HepG2 (cell line): ENCODE results near the gene SERPINA3. TPM values are rescaled to one million over a fixed set of nuclear protein-coding genes. Genes with fewer than 3 reads are reported as not detected.

Source experiments
- ATAC-seq: fragments of 200-7000 bp; cut with Tn5 transposase; 3 replicates; pipeline ENCODE4 v1.9.1; 2020; ENCODE audit warnings: mild to moderate bottlenecking, moderate library complexity
- BruUV-seq: library from RNA; stranded (reverse); fragments of 400-500 nt; replicated peaks from 2 replicates; lab custom pipeline; 2021; lab: Mats Ljungman, UMichigan
- CTCF ChIA-PET: fragments of 300-600 bp; formaldehyde crosslinking; extraction: SDS; loops from one replicate; lab custom pipeline; 2021; ENCODE audit warnings: low total read pairs, inconsistent platforms, low intra/inter-chr PET ratio; lab: Yijun Ruan, JAX
- POLR2A ChIA-PET: fragments of 350-600 bp; sonication (Branson Sonifier 250); formaldehyde crosslinking; loops from one replicate; lab custom pipeline; 2020; ENCODE audit warnings: antibody characterized with exemption, inconsistent platforms; lab: Yijun Ruan, JAX
- DNase-seq: peaks from one replicate; pipeline ENCODE4 v3.0.0-alpha.2; 2015; ENCODE audit warnings: low spot score
- FAIRE-seq: peaks from 3 replicates; lab custom pipeline; 2011; peaks lifted over from hg19 to GRCh38; lab: Jason Lieb, UNC
- H2AFZ ChIP-seq: one replicate; pipeline ENCODE4 v1.6.1; 2011; ENCODE audit warnings: low read length, inconsistent platforms
- H3K27ac ChIP-seq: fragments of 300-600 bp; 3 replicates; pipeline ENCODE4 v1.8.0; 2011; ENCODE audit warnings: mixed run types, mild to moderate bottlenecking, mixed read lengths, low read length, inconsistent platforms; ENCODE audit not compliant: insufficient read depth; ENCODE audit errors: extremely low read length
- H3K27me3 ChIP-seq, 2 experiments: fragments of 200-600 bp in 1 of 2; 2 replicates in 1 of 2; 3 replicates in 1 of 2; pipeline versions ENCODE4 v1.6.0 to v1.8.0; 2011; ENCODE audit warnings: low read length in 2 of 2, mild to moderate bottlenecking in 2 of 2, moderate library complexity in 2 of 2, inconsistent platforms in 1 of 2; ENCODE audit not compliant: insufficient read depth in 2 of 2, control insufficient read depth in 1 of 2
- H3K36me3 ChIP-seq, 2 experiments: fragments of 200-600 bp in 1 of 2; replicated peaks in 1 of 2; 2 replicates in 1 of 2; 3 replicates in 1 of 2; pipeline versions ENCODE4 v1.5.1 to v1.8.0; 2011; ENCODE audit warnings: low read length in 2 of 2, inconsistent platforms in 1 of 2; ENCODE audit not compliant: insufficient read depth in 2 of 2, control insufficient read depth in 1 of 2
- H3K4me1 ChIP-seq: 2 replicates; pipeline ENCODE4 v1.5.1; 2012; ENCODE audit warnings: low read length, inconsistent platforms; ENCODE audit not compliant: insufficient read depth
- H3K4me2 ChIP-seq: 2 replicates; pipeline ENCODE4 v1.6.0; 2011; ENCODE audit warnings: low read depth, low read length, inconsistent platforms
- H3K4me3 ChIP-seq, 3 experiments: fragments of 200-600 bp in 1 of 3; sonication (generic), shearing (Covaris generic) in 1 of 3; replicated peaks in 1 of 3; 2 replicates each; pipeline ENCODE4 v1.5.1; 2011 to 2016; ENCODE audit warnings: low read length in 3 of 3, inconsistent platforms in 2 of 3, low read depth in 2 of 3, mild to moderate bottlenecking in 2 of 3, control low read depth in 1 of 3, mixed read lengths in 1 of 3; ENCODE audit not compliant: insufficient read depth in 1 of 3
- H3K79me2 ChIP-seq: one replicate; pipeline ENCODE4 v1.6.1; 2011; ENCODE audit warnings: low read length, inconsistent platforms; ENCODE audit not compliant: insufficient read depth
- H3K9ac ChIP-seq: 2 replicates; pipeline ENCODE4 v1.6.0; 2011; ENCODE audit warnings: mild to moderate bottlenecking, low read depth, low read length, inconsistent platforms; ENCODE audit not compliant: insufficient read depth
- H3K9me3 ChIP-seq: 2 replicates; pipeline ENCODE4 v1.5.1; 2012; ENCODE audit warnings: mild to moderate bottlenecking, low read length
- H4K20me1 ChIP-seq: 2 replicates; pipeline ENCODE4 v1.6.0; 2011; ENCODE audit warnings: inconsistent platforms, mild to moderate bottlenecking, low read length, moderate library complexity; ENCODE audit not compliant: insufficient read depth
- DNMT3B ChIP-seq: conservative IDR thresholded peaks from 2 replicates; pipeline ENCODE4 v1.6.1; 2016; ENCODE audit warnings: missing biosample characterization, control low read depth
- HNF4A ChIP-seq: sonication (generic); formaldehyde crosslinking; IDR thresholded peaks from 2 replicates; pipeline ENCODE4 v1.4.0; 2020; ENCODE audit warnings: missing genetic modification reagents
- HNRNPL ChIP-seq: fragments of 200-400 bp; formaldehyde crosslinking; IDR thresholded peaks from 2 replicates; pipeline ENCODE4 v1.6.1; 2017; ENCODE audit warnings: mild to moderate bottlenecking, low read depth, low read length
- MEIS1 ChIP-seq: sonication (generic); formaldehyde crosslinking; IDR thresholded peaks from 2 replicates; pipeline ENCODE4 v1.9.0; 2021; ENCODE audit warnings: mild to moderate bottlenecking, missing genetic modification reagents, moderate library complexity, borderline replicate concordance
- POLR2A ChIP-seq, 2 experiments: IDR thresholded peaks; 2 replicates each; pipeline ENCODE4 v1.6.1; 2011; ENCODE audit warnings: low read depth in 2 of 2, low read length in 2 of 2, mild to moderate bottlenecking in 1 of 2, moderate library complexity in 1 of 2; ENCODE audit not compliant: insufficient read depth in 1 of 2
- SATB2 ChIP-seq: sonication (generic); formaldehyde crosslinking; IDR thresholded peaks from 2 replicates; pipeline ENCODE4 v1.5.0; 2020; ENCODE audit warnings: missing genetic modification reagents
- SIN3B ChIP-seq: fragments of 150-350 bp; IDR thresholded peaks from 2 replicates; pipeline ENCODE4 v1.6.1; 2014; ENCODE audit warnings: low read length
- SRSF4 ChIP-seq: fragments of 200-400 bp; formaldehyde crosslinking; IDR thresholded peaks from one replicate; pipeline ENCODE4 v1.6.1; 2018; ENCODE audit warnings: mild to moderate bottlenecking, low read depth, low read length, moderate library complexity; ENCODE audit not compliant: poor library complexity, severe bottlenecking
- ZNF263 ChIP-seq: sonication (generic); formaldehyde crosslinking; IDR thresholded peaks from 2 replicates; pipeline ENCODE4 v1.4.0; 2020; ENCODE audit warnings: missing genetic modification reagents
- ZNF326 ChIP-seq: sonication (generic); formaldehyde crosslinking; IDR thresholded peaks from 2 replicates; pipeline ENCODE4 v1.4.0; 2020; ENCODE audit warnings: missing genetic modification reagents, borderline replicate concordance
- ZNF430 ChIP-seq: sonication (generic); formaldehyde crosslinking; IDR thresholded peaks from 2 replicates; pipeline ENCODE4 v1.9.0; 2021; ENCODE audit warnings: mild to moderate bottlenecking, missing genetic modification reagents
- ZNF432 ChIP-seq: sonication (generic); formaldehyde crosslinking; IDR thresholded peaks from 2 replicates; pipeline ENCODE4 v1.5.0; 2020; ENCODE audit warnings: missing genetic modification reagents, mild to moderate bottlenecking, borderline replicate concordance
- ZNF510 ChIP-seq: sonication (generic); formaldehyde crosslinking; IDR thresholded peaks from 2 replicates; pipeline ENCODE4 v1.4.0; 2020; ENCODE audit warnings: low read depth, mild to moderate bottlenecking, missing genetic modification reagents
- ZNF607 ChIP-seq: sonication (generic); formaldehyde crosslinking; IDR thresholded peaks from 2 replicates; pipeline ENCODE4 v1.5.1; 2020; ENCODE audit warnings: missing genetic modification reagents, mild to moderate bottlenecking, borderline replicate concordance
- ZNF652 ChIP-seq: IDR thresholded peaks from 2 replicates; pipeline ENCODE4 v1.6.1; 2016; ENCODE audit warnings: low read depth, borderline replicate concordance
- ZNF660 ChIP-seq: sonication (generic); formaldehyde crosslinking; IDR thresholded peaks from 2 replicates; pipeline ENCODE4 v1.5.1; 2020; ENCODE audit warnings: mild to moderate bottlenecking, low read depth, missing genetic modification reagents, borderline replicate concordance
- ZNF746 ChIP-seq: sonication (generic); formaldehyde crosslinking; IDR thresholded peaks from 2 replicates; pipeline ENCODE4 v1.8.0; 2022; ENCODE audit warnings: mild to moderate bottlenecking, missing genetic modification reagents
- ZNF777 ChIP-seq: sonication (generic); formaldehyde crosslinking; IDR thresholded peaks from 2 replicates; pipeline ENCODE4 v1.4.0; 2020; ENCODE audit warnings: missing genetic modification reagents
- ZNF782 ChIP-seq: sonication (generic); formaldehyde crosslinking; IDR thresholded peaks from 2 replicates; pipeline ENCODE4 v1.4.0; 2020; ENCODE audit warnings: missing genetic modification reagents, mild to moderate bottlenecking, borderline replicate concordance
- WGBS: methylation state at CpG from one replicate; pipeline ENCODE4 v1.1.6; 2017; ENCODE audit warnings: low lambda C conversion rate; 5-methylcytosine and 5-hydroxymethylcytosine counted together
- in situ Hi-C: cut with HindIII; loops from 2 replicates; pipeline ENCODE4 v1.10.0; 2017; ENCODE audit warnings: low pct_unique_long_range_greater_than_20kb; ENCODE audit not compliant: extremely low pct_ligation_motif_present
- intact Hi-C: fragments of 100-400 bp; cut with micrococcal nuclease; formaldehyde crosslinking; loops from one replicate; pipeline ENCODE4 v1.10.0; 2022; ENCODE audit not compliant: unreplicated experiment
- polyA plus RNA-seq, 8 experiments: library from polyadenylated mRNA; depleted of rRNA in 3 of 8; stranded (reverse) in 7 of 8; unstranded in 1 of 8; fragments of >200 nt; fragmentation: Illumina TruSeq in 4 of 8; extraction: Trizol in 4 of 8; gene quantifications; 2 replicates each; pipeline versions ENCODE4 v1.2.1 to v1.2.3, GENCODE V29; 2011 to 2016; ENCODE audit warnings: low read depth in 4 of 8, missing spikeins in 1 of 8, mixed read lengths in 1 of 8; ENCODE audit not compliant: insufficient read depth in 1 of 8
- total RNA-seq, 5 experiments: library from RNA; depleted of rRNA; stranded (reverse); fragments of >200 nt; fragmentation: Illumina TruSeq; extraction: Trizol; gene quantifications; 2 replicates each; pipeline ENCODE4 v1.2.3, GENCODE V29; 2016; ENCODE audit warnings: low read depth in 1 of 5
- TF ChIP-seq, protein P1 (sequence below): sonication (generic); formaldehyde crosslinking; IDR thresholded peaks from 2 replicates; pipeline ENCODE4 v1.4.0; 2020; ENCODE audit warnings: mild to moderate bottlenecking, missing genetic modification reagents
- TF ChIP-seq, protein P2 (sequence below): sonication (generic); formaldehyde crosslinking; IDR thresholded peaks from 2 replicates; pipeline ENCODE4 v1.5.1; 2020; ENCODE audit warnings: missing genetic modification reagents, mild to moderate bottlenecking, borderline replicate concordance
- TF ChIP-seq, protein P3 (sequence below): sonication (generic); formaldehyde crosslinking; IDR thresholded peaks from 2 replicates; pipeline ENCODE4 v1.5.1; 2020; ENCODE audit warnings: mild to moderate bottlenecking, missing genetic modification reagents, moderate library complexity

SERPINA3 gene
- total and polyA plus RNA-seq, 2 of the 13 experiments (the other 11 are each of a cell fraction or from before 2014, with no cell fraction given), result 825 to 2,200 TPM

DNA sequence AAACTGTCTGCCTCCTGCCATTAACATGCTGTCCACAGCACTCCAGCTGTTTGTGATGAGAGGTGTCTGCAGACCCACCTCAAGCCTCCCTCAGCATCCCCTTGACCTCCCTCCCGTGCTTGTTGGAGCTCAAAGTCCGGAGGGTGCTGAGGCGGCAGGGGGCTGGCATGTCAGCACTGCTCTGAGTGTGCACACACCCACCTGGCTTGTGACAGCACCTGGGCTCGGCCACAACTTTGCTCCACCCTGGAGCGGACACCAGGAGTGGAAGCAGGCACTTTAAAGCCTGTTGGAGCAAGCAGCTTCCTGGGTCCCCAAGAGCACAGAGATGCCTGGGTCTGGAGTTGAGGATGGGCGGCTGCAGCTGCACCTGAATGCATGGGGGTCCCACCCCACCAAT is 20.9 kb downstream of the SERPINA3 start:
- no peak for TF ChIP-seq ZNF660 (CRISPR knock-in tag)
- TF ChIP-seq ZNF263 (CRISPR knock-in tag), result no peak
- no peak for TF ChIP-seq ZNF430 (CRISPR knock-in tag)
- TF ChIP-seq ZNF607 (CRISPR knock-in tag), result no peak
- no peak for TF ChIP-seq ZNF782 (CRISPR knock-in tag)
- TF ChIP-seq HNF4A (CRISPR knock-in tag), result peak; percentile 49
- TF ChIP-seq SRSF4, result no peak
- TF ChIP-seq ZNF432 (CRISPR knock-in tag), result no peak
- TF ChIP-seq DNMT3B, result no peak
- TF ChIP-seq, protein P1, sequence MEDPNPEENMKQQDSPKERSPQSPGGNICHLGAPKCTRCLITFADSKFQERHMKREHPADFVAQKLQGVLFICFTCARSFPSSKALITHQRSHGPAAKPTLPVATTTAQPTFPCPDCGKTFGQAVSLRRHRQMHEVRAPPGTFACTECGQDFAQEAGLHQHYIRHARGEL, result no peak
- TF ChIP-seq SATB2 (CRISPR knock-in tag), result no peak
- no peak for TF ChIP-seq SIN3B
- TF ChIP-seq ZNF510, result no peak
- TF ChIP-seq ZNF746 (CRISPR knock-in tag), result no peak
- no peak for TF ChIP-seq ZNF777 (CRISPR knock-in tag)
- TF ChIP-seq MEIS1, result peak; percentile 23; the same call in 1 of the 2 replicates
- TF ChIP-seq ZNF326 (CRISPR knock-in tag), result no peak
- TF ChIP-seq, protein P2, sequence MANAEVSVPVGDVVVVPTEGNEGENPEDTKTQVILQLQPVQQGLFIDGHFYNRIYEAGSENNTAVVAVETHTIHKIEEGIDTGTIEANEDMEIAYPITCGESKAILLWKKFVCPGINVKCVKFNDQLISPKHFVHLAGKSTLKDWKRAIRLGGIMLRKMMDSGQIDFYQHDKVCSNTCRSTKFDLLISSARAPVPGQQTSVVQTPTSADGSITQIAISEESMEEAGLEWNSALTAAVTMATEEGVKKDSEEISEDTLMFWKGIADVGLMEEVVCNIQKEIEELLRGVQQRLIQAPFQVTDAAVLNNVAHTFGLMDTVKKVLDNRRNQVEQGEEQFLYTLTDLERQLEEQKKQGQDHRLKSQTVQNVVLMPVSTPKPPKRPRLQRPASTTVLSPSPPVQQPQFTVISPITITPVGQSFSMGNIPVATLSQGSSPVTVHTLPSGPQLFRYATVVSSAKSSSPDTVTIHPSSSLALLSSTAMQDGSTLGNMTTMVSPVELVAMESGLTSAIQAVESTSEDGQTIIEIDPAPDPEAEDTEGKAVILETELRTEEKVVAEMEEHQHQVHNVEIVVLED (CRISPR knock-in tag), result no peak
- TF ChIP-seq, protein P3, sequence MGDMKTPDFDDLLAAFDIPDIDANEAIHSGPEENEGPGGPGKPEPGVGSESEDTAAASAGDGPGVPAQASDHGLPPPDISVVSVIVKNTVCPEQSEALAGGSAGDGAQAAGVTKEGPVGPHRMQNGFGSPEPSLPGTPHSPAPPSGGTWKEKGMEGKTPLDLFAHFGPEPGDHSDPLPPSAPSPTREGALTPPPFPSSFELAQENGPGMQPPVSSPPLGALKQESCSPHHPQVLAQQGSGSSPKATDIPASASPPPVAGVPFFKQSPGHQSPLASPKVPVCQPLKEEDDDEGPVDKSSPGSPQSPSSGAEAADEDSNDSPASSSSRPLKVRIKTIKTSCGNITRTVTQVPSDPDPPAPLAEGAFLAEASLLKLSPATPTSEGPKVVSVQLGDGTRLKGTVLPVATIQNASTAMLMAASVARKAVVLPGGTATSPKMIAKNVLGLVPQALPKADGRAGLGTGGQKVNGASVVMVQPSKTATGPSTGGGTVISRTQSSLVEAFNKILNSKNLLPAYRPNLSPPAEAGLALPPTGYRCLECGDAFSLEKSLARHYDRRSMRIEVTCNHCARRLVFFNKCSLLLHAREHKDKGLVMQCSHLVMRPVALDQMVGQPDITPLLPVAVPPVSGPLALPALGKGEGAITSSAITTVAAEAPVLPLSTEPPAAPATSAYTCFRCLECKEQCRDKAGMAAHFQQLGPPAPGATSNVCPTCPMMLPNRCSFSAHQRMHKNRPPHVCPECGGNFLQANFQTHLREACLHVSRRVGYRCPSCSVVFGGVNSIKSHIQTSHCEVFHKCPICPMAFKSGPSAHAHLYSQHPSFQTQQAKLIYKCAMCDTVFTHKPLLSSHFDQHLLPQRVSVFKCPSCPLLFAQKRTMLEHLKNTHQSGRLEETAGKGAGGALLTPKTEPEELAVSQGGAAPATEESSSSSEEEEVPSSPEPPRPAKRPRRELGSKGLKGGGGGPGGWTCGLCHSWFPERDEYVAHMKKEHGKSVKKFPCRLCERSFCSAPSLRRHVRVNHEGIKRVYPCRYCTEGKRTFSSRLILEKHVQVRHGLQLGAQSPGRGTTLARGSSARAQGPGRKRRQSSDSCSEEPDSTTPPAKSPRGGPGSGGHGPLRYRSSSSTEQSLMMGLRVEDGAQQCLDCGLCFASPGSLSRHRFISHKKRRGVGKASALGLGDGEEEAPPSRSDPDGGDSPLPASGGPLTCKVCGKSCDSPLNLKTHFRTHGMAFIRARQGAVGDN (CRISPR knock-in tag), result peak; percentile 28; the same call in 1 of the 2 replicates
- TF ChIP-seq ZNF652 (CRISPR knock-in tag), result no peak
- TF ChIP-seq POLR2A (IDR thresholded peaks at IDR 0.05; ENCODE audit: insufficient read depth in 1 of 2, low read depth in 2 of 2, low read length in 2 of 2), result no peak
- no peak for TF ChIP-seq HNRNPL
- TF ChIP-seq, all 625 proteins: peak for 3
- H3K9ac ChIP-seq, result no peak overlapping the region
- POLR2A ChIA-PET, result interaction anchor here (0.7 to 1.4 kb wide), 2 partner anchors 8 to 34 kb away, joined by 3 read pairs; no protein-coding TSS in a partner anchor
- no peaks in the 10 kb centered on the region for H3K79me2 ChIP-seq
- no TSS peak for BruUV-seq
- no peak for DNase-seq
- no peaks in the 10 kb centered on the region for H3K9me3 ChIP-seq
- intact Hi-C loops (no loop called here), in situ Hi-C loops (no loop called here)
- H3K4me1 ChIP-seq, result peaks cover 70% of the 10 kb centered on the region
- H3K4me2 ChIP-seq, result peak overlapping the region; percentile 23; the same call in 1 of the 2 replicates
- H3K27ac ChIP-seq, result no peak overlapping the region
- H3K36me3 ChIP-seq, result no peaks in the 10 kb centered on the region
- no peaks in the 10 kb centered on the region for H4K20me1 ChIP-seq
- no peak overlapping the region for H2AFZ ChIP-seq
- H3K27me3 ChIP-seq, result no peaks in the 10 kb centered on the region
- FAIRE-seq, result no peak
- ATAC-seq, result peak; percentile 30
- CTCF ChIA-PET, result no interaction called here
- no peak overlapping the region for H3K4me3 ChIP-seq
- WGBS, result 27% methylated on average over 3 of the region's 6 CpGs
